ENCODE measurements around the gene TOMM5. TPM values are rescaled to one million over a fixed set of nuclear protein-coding genes. Genes with fewer than 3 reads are reported as not detected.

TOMM5 gene
- total RNA-seq, 1 experiment from 2014 or later, result 290 TPM

- in situ Hi-C loops (cut with HindIII; ENCODE audit: low pct_unique_long_range_greater_than_20kb, low sequenced_read_pairs), result no loop called here
- no peak for DNase-seq (ENCODE audit: low read depth, low spot score)
These were observed 48.9 kb downstream of the TOMM5 start for GRCh38 chr9:37543468-37543867.

- DNase-seq (ENCODE audit: low read depth, low spot score), result no peak
- in situ Hi-C loops (cut with HindIII; ENCODE audit: low pct_unique_long_range_greater_than_20kb, low sequenced_read_pairs), result no loop called here
These were observed 49.5 kb downstream of the TOMM5 start for GRCh38 chr9:37542895-37543294.

GRCh38 chr9:37542488-37542887 is 49.9 kb downstream of the TOMM5 start:
- in situ Hi-C loops (cut with HindIII; ENCODE audit: low pct_unique_long_range_greater_than_20kb, low sequenced_read_pairs), result no loop called here
- no peak for DNase-seq (ENCODE audit: low read depth, low spot score)

GRCh38 chr9:37541465-37541864 is 50.9 kb downstream of the TOMM5 start:
- DNase-seq (ENCODE audit: low read depth, low spot score), result no peak
- in situ Hi-C loops (cut with HindIII; ENCODE audit: low pct_unique_long_range_greater_than_20kb, low sequenced_read_pairs), result no loop called here

GRCh38 chr9:37540634-37541033 is 51.8 kb downstream of the TOMM5 start:
- in situ Hi-C loops (cut with HindIII; ENCODE audit: low pct_unique_long_range_greater_than_20kb, low sequenced_read_pairs), result no loop called here

GRCh38 chr9:37539634-37540033 is 52.8 kb downstream of the TOMM5 start:
- DNase-seq (ENCODE audit: low read depth, low spot score), result no peak
- in situ Hi-C loops (cut with HindIII; ENCODE audit: low pct_unique_long_range_greater_than_20kb, low sequenced_read_pairs), result no loop called here

More at GRCh38 chr9:37540634-37541033, 51.8 kb downstream of the TOMM5 start:
- no peak for DNase-seq (ENCODE audit: low read depth, low spot score)

Other genes starting within 250 kb of the TOMM5 start
- gene GRHPR, start 169.9 kb downstream of the TOMM5 start, total RNA-seq (2014; rRNA removed; shearing (Covaris generic)), result 139 and 142 TPM in 2 replicates
- 6.5 and 7.5 TPM in 2 replicates for gene ZBTB5, start 127.1 kb downstream of the TOMM5 start, total RNA-seq (2014; rRNA removed; shearing (Covaris generic))
- gene POLR1E, start 106.6 kb downstream of the TOMM5 start, total RNA-seq (2014; rRNA removed; shearing (Covaris generic)), result 44.0 and 51.3 TPM in 2 replicates
- 12.9 and 20.2 TPM in 2 replicates for gene FBXO10, start 16.2 kb downstream of the TOMM5 start, total RNA-seq (2014; rRNA removed; shearing (Covaris generic))
- gene FRMPD1, start 58.4 kb upstream of the TOMM5 start, total RNA-seq (2014; rRNA removed; shearing (Covaris generic)), result 0.11 TPM in 1 of 2 replicates, not detected in the other
- gene TRMT10B, start 161.2 kb upstream of the TOMM5 start, total RNA-seq (2014; rRNA removed; shearing (Covaris generic)), result 2.2 and 3.0 TPM in 2 replicates
- 44.7 and 45.5 TPM in 2 replicates for gene EXOSC3, start 192.5 kb upstream of the TOMM5 start, total RNA-seq (2014; rRNA removed; shearing (Covaris generic))
- gene DCAF10, start 208.2 kb upstream of the TOMM5 start, total RNA-seq (2014; rRNA removed; shearing (Covaris generic)), result 10.3 and 10.6 TPM in 2 replicates